Dermis blood vessel endothelial cell (primary cell): ENCODE measurements around the gene ARPC4. TPM values are rescaled to one million over a fixed set of nuclear protein-coding genes. Genes with fewer than 3 reads are reported as not detected.
A peak's percentile ranks its signal among the peaks of the same experiment; 100 is the strongest.
"Not testable (repeated sequence)": the region's sequence is repeated elsewhere in the genome, so short reads cannot be mapped to it uniquely, and the experiment has no call there.

Source experiments
- DNase-seq: peaks from one replicate; pipeline ENCODE4 v3.0.0; 2010
- total RNA-seq: library from RNA; depleted of rRNA; stranded (reverse); fragments of >200 nt; gene quantifications from 2 replicates; pipeline ENCODE4 v1.2.3, GENCODE V29; 2014

The ARPC4 gene
- total RNA-seq, 1 donor from 2014 or later: 309 TPM

DNA sequence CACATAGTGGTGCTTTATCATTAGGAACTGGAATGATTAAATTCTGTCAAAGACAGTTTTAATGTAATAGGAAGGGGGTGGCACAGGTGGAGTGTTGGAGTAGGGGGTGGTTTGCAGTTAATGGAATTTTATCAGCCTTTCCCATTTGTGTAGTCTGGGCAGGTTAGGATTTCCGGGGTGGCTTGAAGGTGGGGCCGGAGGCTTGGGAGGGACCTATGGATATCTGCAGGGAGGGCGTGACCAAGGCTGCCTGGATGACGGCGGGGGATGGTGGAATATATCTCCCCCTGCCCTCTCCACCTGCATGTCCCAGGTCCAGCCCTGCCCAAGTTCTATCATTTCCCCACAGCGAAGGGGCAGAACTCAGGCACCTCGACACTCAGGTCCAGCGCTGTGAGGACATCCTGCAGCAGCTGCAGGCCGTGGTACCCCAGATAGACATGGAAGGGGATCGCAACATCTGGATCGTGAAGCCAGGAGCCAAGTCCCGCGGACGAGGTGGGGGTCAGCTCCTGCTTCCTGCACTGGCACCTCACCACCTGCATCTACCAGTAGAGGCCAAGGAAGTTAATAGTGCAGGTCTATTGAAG lies 32.7 kb downstream of the ARPC4 start:
- DNase-seq: no peak

DNA sequence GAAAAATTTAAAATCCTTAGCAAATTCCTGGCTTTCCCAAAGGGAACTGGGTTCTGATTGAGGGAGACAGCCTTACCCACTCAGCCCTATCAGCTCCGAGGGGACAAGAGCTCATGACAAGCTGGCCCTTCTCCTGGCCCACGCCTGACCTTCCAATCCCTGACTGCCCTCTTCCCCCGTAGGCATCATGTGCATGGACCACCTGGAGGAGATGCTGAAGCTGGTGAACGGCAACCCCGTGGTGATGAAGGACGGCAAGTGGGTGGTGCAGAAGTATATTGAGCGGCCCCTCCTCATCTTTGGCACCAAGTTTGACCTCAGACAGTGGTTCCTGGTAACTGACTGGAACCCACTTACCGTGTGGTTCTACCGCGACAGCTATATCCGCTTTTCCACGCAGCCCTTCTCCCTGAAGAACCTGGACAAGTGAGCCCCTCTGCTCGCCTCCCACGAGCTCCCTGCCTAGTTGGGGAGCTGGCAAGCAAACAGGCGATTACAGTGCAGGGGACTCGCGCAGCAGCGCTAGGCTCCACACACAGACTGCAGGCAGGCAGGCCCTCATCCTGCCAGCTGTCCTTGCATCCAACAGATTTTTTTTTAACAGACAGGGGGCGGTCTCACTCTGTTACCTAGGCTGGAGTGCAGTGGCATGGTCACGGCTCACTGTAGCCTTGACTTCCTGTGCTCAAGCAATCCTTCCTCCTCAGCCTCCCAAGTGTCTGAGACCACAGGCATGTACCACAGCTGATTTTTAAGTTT lies 34.1 kb downstream of the ARPC4 start:
- DNase-seq: peak; percentile 41

DNA sequence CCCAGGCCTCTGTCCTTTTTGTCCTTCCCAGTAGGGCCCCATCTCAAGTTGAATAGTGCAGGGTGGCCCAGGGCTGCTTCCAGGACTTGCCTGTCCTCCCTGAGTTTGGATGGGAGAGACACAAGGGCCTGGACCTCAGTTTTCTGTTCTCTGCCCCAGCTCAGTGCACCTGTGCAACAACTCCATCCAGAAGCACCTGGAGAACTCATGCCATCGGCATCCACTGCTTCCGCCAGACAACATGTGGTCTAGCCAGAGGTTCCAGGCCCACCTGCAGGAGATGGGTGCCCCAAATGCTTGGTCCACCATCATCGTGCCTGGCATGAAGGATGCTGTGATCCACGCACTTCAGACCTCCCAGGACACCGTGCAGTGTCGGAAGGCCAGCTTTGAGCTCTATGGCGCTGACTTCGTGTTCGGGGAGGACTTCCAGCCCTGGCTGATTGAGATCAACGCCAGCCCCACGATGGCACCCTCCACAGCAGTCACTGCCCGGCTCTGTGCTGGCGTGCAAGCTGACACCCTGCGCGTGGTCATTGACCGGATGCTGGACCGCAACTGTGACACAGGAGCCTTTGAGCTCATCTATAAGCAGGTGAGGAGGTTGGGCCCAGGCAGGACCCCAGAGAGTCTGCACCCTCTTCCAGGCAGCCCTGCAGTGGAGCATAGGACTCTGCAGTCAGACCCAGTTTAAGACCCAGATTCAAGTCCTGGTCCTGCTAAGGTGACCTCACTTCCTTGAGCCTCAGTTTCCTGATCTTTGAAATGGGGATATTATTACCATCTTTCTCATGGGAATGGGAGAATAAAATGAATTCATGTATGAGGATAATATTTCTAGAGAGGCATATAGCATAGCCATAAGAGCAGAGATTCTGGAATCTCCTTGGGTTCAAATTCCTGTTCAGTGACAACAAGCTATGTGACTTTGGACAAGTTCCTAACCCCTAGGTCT lies 36.2 kb downstream of the ARPC4 start:
- DNase-seq: no peak

DNA sequence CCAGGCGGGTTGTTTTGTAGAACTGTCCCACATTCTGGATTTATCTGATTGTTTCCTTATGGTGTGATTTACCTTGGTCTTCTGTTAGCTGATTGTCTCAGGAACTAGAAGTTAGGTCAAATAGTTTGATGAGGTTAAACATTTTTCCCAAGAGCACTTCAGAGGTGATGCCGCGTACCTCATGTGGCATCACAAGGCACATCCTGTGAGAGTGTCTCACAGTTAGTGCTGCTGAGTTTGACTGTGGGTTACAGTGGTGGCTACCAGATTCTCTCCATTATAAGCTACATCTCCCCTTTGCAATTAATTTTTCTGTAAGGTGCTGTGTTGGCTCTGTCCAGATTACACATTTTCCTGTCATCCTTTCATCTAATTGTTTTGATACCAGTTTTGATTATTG lies 38.4 kb downstream of the ARPC4 start:
- no peak for DNase-seq

DNA sequence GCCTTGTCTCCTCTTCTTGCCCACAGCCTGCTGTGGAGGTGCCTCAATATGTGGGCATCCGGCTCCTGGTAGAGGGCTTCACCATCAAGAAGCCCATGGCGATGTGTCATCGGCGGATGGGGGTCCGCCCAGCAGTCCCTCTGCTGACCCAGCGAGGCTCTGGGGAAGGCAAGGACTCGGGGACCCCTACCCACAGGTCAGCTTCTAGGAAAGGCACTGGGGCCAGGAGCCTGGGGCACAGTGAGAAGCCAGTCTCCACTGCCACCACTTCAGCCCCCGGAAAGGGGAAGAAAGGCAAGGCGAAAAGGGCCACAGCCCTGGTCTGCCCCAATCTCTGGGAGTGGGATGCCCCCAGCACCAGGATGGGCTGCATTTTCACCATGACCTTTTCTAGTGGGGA lies 40.2 kb downstream of the ARPC4 start:
- DNase-seq: no peak

DNA sequence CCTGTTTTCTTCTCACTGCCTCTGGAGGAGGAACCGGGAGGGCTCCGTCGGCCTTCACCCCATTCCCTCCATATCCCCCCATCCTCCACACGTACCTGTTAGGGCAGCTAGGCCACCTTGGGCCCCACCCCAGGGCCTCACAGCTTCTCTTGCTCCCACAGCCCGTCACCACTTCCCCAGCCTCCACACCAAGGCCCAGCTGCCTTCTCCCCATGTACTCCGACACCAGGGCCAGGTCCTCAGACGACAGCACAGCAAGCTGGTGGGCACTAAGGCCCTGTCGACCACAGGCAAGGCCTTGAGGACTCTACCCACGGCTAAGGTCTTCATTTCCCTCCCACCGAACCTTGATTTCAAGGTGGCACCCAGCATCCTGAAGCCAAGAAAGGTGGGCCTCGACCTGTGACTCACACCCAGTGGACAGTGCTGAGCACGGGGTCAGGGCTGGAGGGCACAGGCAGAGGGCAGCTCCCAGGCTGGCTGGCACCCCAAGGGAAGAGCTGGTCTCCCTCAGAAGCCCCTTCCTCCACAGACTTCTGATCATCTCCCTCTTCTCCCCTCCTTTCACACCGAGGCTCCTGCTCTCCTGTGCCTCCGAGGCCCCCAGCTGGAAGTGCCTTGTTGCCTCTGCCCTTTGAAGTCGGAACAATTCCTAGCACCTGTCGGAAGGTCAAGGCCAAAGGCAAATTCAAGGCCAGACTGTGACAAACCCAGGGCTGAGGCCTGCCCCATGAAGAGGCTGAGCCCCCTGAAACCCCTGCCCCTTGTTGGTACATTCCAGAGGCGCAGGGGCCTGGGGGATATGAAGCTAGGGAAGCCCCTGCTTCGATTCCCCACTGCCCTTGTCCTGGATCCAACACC lies 41.9 kb downstream of the ARPC4 start:
- DNase-seq: no peak

DNA sequence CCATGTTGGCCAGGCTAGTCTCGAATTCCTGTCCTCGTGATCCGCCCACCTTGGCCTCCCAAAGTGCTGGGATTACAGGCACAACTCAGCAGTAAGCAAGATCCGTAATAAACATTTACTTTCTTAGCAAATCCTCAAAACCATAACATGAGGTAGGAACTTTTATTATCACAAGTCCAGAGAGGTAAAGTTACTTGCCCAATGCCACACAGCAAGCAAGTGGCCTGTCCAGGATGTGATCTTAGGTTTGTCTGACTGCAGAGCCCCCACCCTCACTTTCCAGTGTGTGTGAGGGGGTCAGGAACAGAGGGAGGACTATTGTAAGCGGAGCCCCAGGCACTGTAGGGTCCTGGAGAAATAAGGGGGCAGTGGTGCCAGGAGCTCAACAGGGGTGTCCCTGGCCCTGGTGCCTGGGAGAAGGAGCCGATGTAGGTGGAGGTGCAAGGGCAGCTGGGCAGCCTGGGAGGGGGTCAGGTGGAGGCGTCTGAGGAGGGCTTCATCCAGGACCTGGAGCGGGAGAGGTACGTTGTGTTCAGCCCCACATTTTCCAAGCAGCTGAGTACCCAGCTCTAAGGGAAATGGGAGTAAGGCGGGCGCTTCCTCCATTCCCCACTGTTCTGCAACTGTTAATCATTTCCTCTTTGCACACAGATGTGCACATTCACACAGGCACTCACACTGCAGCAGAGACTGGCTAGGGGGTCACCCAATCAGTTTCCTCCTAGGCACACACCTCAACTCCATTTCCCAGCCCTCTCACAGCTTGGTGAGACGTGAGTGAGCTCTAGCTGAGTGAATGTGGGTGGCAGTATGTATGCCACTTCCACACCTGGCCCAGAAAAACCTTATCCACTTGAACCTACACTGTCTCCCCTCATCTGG lies 45.1 kb downstream of the ARPC4 start:
- DNase-seq: peak; percentile 84

DNA sequence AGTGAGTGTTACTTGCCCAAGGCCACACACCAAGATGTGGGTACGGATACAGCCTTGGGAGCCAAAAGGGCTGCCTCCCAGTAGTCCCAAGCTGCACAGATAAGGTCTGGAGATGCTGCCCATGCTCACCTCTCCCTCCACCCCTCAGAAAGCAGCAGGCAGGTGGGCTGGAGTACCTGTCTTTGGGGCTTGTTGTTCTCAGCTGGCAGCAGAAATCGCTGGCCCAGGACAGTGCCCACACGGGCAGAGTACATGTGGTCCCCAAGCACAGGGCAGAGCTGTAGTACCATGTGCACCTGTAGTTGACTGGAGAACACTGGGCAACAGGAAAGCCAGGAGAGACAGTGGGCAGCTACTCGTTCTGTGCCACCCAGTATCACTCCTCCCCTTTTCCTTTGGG lies 46.0 kb downstream of the ARPC4 start:
- no peak for DNase-seq

DNA sequence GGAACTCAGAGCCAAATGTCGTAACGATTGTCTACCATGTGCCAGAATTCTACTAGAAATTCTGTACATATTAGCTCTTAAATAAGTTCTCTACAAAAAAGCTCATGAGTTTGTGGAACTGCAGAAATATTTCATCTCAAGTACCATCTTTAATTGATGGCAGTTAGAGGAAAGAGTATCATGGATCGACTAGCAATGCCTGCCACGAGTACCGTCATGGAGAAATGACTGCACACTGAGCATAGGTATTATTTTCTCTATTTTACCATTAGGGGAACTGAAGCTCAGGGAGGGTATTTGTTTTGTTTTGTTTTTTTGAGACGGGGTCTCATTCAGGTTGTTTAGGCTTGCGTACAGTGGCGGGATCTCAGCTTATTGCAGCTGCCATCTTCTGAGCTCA lies 48.1 kb downstream of the ARPC4 start:
- DNase-seq: no peak

DNA sequence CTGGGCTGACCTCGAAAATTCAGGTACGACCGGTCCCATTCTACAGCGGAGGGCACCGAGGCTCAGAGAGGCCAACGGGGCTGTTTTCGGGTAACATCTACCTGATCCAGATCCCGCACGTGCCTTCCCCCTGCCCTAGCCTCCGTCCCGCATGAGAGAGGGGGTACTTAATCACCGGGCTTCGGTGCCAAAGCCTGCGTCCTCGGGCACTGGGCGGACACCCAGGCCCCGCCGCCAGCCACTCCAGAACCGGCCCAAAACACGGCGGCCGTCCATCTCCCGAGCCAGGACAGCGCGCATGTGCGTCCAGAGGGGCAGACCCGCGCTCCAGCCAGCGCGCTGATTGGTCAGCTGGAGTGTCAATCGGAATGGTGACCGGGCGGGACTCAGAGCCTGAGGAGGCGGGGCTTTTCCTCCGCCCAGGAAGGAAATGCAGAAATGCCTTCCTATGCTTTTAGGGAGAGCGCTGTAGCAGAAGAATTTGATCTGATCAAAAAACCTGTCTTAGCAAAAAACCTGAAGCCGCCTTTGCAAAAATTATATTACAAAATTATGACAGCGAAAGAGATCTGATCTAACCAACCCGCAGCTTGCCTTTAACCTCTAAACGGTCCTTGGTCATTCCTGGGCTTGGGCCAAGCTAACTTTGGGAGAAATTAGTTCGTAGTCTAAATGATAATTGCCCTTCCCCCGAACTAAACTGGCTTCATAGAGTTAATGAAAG lies 51.0 kb downstream of the ARPC4 start, which contains the start of gene RPUSD3:
Gene RPUSD3, minus strand, starts transcription at position 294 of the 724 bp plus-strand sequence. Its CDS starts 18 bp downstream, at position 276.
- peak; percentile 97 for DNase-seq

DNA sequence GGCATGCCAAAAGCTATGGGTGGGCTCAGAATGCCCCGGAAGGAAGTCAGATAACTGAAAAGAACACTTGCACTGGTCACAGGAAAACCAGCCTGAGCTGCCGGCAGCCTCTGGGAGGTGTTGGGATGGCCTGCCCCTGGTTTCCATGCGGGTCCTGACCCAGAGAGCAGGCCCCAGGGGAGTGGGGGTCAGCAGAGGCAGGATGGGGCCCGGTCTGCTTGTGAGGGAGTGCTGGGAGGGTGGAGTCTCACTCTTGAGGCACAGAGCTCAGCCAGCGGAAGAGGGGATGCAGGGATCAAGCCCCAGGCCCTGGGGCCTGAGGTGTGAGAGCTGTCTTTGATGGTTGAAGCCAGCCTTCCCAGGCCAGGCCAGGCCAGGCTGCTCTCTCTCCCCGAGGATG lies 53.3 kb downstream of the ARPC4 start:
- no peak for DNase-seq

DNA sequence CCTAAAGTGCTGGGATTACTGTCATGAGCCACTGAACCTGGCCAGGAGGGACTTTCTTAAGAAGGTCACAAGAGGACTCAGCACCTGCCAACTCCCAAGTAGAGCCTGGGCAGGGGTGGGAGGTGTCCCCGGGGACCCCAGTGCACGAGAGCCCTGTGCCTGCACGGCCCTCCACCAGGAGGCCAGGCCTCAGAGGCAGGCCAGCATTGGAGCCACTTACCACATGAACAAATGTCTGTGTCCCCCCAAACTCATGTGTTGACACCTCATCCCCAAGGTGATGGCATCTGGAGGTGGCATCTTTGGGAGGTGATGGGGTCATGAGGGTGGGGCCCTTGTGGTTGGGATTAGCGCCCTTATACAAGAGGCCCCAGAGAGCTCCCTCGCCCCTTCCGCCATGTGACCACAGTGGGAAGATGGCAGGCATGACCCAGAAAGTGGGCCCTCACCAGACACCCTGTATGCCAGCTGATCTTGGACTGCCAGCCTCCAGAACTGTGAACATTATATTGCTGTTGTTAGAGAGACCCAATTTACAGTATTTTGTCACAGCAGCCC lies 54.1 kb downstream of the ARPC4 start:
- DNase-seq: no peak

DNA sequence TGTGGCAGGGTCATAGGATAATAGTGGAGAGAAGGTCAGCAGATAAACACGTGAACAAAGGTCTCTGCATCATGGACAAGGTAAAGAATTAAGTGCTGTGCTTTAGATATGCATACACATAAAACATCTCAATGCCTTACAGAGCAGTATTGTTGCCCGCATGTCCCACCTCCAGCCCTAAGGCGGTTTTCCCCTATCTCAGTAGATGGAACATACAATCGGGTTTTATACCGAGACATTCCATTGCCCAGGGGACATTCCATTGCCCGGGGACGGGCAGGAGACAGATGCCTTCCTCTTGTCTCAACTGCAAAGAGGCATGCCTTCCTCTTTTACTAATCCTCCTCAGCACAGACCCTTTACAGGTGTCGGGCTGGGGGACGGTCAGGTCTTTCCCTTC lies 55.0 kb downstream of the ARPC4 start:
- not testable (repeated sequence) for DNase-seq

DNA sequence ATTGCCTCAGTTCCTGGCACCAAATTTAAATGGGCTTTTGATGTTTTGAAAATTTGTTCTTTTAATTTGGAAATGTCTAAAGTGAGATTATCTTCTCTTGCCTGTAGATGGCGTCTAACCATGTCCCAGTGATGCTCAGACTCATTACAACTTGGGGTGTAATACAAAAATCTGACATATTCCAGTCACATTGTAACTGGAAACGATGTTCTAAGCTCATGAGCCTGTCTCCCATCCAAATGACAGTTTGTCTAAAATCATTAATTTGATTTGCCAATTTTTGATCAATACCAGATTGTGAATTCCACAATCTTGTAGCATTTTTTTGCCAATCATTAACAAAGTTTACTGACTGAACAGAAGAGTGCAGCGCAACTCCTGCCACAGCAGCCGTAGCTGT lies 56.0 kb downstream of the ARPC4 start:
- peak; percentile 56 for DNase-seq

DNA sequence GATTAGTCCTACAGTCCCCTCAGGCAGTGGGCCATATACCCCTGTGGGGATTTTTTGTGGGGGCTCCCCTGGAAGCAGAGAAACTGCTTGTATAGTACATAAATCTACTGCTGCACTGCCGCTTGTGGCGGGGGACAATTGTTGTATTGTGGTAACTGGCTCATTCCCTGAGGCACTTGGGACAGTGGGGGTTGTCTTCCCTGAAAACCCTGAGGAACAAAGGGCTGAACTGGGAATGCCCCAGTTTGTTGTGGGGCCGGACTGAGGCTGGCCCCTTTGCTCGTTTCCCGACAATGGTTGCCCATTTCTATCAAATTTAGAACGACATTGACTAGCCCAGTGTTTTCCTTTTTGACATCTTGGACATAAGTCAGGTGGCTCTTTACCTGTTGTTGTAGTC lies 58.5 kb downstream of the ARPC4 start:
- DNase-seq: not testable (repeated sequence)

DNA sequence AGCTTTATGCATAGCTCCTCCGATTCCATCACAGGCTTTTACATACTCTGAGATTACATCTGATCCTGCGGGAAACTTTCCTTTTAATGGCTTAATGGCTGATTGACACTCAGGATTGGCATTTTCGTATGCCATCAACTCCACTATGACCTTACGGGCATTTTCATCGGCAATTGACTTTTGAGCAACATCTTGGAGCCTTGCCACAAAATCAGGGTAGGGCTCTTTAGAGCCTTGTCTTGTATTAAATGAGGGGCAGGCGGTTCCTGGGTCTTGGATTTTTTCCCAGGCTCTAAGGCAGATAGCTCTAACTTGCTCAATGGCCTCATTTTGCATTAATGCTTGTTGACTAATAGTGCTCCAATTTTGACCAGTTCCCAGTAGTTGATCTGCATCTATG lies 59.0 kb downstream of the ARPC4 start:
- DNase-seq: not testable (repeated sequence)

DNA sequence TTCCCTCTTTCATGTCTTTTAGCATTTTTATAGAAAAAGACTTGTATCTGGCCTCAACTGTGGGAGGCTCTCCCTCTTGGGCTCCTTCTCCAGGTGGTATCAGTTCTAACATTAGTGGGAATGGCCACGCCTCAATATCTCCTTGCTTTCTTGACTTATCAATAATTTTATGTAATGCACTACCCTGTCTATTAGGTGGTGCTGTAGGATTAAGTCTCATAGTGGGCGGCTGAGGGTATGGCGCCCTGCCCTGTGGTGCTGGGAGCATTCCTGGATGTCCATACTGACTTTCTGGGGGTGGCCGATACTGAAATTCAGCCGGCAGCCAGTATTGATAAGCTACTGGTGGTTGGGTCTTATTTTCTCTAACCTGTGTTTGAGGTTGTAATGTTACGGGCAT lies 59.6 kb downstream of the ARPC4 start:
- no peak for DNase-seq

DNA sequence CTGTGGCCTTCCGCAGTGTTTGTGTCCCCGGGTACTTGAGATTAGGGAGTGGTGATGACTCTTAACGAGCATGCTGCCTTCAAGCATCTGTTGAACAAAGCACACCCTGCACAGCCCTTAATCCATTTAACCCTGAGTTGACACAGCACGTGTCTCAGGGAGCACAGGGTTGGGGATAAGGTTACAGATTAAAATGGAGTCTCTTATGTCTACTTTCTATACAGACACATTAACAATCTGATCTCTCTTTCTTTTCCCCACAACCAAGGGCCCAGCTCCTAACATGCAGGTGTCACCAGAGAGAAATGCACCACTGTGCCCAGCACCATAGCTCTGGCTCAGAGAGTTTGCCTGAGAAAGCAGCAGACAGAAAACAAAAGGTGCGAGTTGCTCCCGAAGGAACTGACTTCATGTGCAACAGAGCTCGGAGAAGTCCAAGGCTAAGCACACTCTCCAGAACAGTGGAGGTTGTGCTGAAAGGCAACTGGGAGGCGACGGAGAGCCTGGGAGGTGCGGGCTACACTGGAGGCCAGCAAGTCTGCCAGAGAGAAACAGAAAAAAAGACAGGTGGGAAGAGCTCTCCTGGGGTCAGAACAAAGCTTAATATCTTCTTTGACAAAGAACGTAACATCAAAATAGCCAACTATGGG lies 61.5 kb downstream of the ARPC4 start:
- not testable (repeated sequence) for DNase-seq

DNA sequence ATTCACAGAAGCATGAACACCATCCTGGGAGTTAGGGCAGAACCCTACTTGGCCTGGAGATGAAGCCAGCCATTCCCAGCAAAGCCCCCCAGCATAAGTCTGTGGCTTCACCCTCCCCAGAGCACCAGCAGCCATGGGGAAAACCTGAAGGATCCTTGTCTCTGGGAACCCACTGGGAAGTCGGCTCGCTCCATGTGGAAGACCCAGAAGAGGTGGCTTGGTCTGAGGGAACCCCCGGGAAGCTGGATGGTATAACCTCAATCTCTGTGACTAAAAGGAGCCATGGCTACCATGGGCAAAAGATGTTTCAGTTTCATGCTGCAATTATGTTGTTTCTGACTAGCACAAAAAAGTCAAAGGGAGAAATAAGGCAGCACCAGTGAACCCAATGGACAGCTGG lies 62.7 kb downstream of the ARPC4 start:
- DNase-seq: no peak
